Stimulated activated CD8-positive, alpha-beta memory T cell treated with anti-CD3 and anti-CD28 coated beads, Interleukin-7, amount 100 ng/mL, for 24 hours (primary cell): ENCODE data around the gene HOXC11.

Experiments used
- DNase-seq: peaks from one replicate; pipeline ENCODE4 v3.0.0-alpha.2; 2020; ENCODE audit warnings: low read depth

The HOXC11 gene

DNA sequence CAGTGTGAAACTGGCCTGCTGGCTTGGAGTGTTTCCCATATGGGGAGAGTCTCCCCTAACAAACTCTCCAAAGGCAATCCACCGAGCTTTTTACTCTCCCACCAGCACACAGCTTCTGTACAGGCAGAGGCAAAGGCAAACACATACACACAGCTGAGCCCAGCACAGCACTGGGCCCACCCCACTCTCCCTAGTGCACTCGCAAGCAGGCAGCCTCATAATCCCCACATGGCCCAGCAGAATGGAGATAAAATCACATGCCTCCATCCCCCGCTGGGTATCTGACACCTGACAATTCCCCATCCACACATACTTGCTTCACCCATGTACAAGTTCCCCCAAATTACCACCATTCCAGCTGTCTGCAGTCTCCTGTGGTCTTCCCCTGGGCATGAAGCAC lies 14.8 kb upstream of the HOXC11 start:
- DNase-seq, result no peak

DNA sequence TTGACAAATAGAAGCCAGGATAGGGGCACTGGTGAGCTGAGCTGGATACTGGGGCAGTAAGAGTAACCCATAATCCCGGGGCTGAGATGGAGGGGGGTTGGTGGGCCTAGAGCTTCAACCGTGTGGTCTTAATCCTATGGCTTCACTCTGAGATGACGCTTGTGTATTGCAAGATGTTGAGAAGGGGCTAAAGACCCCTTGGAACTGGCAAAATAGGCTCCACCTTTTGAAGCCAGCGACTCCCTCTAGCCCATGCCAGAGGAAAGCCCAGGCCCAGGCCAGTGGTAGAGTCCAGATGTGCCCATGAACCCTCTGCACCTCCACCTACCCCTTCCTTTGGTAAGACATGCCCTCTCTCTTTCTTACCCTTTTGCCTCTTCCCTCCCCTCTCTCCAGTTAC lies 13.6 kb upstream of the HOXC11 start:
- DNase-seq, result no peak

DNA sequence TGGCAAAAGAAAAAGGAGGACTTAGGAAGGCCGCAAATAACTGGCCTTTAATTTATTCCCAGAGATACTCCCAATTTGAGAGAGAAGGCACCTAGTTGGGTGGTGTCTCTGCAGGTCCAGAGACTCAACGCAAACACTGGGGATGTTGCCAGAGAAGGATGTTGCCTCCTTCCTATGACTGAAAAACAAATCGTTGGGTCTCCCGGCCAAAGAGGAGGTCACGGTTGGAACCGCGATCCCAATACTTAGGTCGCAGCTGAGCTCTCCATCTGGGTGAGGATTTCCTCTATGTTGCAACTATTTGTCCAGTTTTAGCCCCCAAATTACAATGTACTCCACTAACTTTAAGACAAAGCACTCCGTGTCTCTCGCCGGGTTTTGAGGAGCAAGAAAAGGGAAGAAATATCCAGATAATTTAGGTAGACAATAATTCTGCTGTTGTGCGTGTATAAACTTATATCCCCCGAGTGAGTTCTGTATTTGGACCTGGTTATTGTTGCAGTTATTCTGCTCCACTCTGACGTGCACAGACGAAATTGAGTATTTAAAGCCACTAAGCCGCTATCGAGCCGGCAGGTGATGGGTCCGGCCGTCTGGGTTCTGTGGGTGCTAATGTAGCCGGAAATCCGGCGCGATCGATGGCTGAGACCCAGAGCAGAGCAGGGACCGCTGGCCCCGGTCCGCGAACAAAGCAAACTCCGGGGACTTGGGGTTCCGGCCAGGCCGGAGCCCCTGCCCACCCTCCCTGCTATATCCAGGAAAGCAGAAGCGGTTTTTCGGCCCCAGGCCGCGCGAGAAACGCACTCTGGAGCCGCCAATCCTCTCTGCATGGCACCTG lies 12.5 kb upstream of the HOXC11 start:
- no peak for DNase-seq

DNA sequence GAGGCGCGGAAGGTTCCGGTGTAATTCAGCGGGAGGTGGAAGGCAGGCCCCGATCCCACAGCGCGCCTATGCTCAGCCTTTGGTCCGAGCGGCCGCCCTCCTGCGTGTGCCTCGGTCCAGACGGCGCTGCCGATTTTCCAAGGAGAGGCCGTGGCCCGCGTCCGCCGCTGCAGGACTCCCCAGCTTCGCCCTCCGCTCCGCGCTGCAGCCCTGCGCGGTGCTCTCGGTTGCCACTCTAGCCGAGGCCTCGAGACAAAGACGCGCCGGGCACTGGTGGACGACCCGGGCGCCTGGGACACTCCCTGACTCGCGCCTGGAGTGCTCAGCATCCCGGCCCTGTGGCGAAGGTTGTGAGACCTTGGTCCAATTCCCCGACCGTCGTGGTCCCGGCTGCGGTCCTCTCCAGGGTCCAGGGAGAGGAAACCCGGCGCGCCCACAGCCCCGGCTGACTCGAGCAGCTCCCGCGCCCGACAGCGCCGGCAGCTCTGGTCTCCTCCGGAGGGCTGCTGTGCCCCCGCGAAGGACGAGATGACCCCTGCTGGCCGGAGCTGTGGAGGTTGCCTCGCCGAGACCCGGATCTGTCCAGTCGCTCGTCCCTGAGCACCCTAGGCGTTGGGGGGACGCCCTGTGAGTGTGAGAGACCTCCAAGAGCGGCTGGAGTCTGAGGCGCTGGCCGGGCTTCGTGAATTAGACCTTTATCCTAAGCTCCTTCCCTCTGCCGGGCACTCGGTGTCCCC lies 11.7 kb upstream of the HOXC11 start:
- no peak for DNase-seq

DNA sequence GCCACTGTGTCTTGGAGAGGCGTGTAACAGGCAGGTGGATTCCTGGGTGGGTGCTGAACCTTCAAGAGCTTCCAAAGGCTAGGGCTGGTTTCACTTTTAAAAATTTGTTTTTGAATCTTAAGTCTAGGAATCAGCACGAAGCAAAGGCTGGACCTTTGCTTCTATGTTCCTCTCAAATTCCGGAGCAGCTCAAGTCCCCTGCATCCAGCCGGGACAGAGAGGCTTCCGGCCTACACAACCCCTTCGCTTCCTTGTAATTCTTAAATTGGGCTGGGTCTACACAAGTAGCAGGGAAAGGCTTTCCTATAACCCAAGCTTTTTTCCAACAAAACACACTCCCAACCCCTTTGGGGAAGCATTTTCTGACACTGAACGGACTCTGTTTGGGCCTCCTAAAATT lies 9.9 kb upstream of the HOXC11 start:
- DNase-seq, result no peak

DNA sequence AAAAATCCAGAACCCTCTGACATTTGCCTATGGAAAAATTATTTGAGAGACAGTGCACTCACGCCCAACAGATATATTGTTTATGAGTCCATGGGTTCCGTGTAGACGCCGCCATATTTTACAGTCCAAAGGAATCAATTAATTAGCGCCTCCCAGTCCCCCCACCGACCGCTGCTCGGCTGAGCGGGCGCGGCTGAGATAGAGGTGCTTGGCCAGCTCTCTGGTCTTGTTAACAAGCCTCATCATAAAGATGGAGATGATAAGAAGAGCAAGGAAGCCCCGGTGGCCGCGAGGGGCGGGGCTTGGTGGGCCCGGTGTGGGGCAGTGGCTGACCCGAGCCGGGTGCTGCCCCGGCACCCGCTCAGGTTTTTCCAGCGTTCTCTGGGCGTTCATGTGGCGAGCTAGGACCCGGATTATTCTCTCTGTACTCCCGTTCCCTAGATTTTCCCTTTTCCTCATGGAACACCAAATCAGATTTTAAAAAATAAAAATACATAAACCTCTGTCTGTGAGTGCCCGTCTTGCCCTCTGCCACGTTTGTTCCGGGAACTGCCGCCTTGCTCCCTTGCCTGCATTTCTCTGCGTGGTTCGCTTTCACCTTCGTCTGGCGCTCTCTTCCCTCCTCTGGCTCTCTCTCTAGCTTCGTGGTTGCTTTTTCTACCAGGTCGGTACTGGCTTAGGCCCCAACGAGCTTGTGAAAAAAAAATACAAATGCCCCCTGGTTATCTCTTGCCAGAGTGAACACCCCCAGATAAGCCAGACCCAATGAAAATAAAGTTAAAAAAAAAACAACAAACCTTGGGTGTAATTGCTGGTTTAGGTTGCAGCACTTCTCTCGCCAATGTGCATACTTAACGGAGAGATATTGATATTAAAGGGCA lies 9.3 kb upstream of the HOXC11 start:
- DNase-seq, result no peak

DNA sequence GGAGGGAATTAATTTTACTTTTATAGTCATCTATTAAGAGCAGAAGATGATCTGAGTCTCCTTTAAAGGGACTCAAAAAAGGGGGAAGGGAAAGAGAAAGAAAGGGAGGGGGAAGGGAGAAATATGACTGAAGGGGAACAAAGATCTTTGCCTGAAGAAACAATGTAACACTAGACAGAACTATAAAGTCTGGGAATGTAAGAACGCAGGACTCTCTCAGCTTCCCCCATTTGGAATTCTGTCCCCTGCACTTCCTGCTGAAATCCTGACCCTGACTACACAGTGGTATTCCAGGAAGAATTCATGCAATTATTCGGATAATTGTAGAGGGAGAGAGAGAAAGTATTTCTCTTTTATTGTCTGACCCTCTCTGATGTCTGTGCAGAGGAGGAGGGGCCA lies 8.6 kb upstream of the HOXC11 start:
- no peak for DNase-seq

DNA sequence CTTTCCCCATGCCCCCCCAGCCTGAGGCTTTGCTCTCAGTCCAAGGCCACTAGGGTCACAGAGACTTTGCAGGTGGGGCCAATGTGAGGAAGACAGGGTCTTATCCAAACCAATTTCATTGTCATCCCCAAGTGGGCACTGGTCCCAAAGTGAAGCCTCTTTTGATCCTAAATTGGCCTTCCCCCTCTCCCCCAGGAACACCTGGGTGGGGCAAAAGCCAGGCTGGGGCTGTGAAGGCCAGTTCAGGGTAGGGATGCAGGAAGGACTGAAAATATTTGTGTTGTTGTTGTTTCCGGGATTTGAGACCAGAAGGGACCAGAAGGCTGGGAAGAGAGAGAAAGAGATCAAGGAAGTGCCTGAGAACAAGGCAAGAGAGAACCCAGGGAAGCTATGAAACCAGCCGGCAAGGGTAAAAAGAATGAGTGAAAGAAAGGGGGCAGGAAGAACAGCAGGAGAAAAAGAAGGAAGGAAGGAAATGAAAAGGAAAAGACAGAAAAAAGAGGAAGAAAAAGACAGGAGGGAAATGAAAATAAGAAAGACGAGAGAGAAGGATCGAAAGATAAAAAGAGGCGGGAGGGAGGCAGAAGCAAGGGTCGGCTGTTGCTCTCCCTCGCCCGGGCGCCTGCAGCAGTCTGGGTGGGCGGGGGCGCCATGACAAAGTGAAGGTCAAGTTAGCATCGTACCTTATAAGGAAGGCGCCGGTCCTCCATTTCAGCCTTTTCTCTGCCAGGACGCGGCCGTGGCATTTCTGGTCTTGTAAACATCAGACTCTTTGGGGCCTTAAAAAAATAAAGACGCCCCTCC lies 7.4 kb upstream of the HOXC11 start:
- DNase-seq, result no peak

DNA sequence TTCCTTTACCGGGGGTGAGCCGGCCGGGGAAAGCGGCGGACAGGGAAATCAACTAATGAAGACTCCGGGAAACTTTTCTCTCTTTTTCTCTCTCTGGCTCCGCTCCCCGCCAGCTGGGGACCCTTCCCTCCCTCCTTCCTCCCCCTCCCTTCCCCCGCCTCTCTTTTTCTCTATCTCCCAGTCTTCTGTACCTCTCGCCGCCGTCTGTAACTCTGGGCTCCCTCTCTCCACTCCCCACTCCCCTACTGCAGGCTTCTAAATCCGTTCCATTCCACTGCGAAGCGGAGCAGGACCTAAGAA lies 6.9 kb upstream of the HOXC11 start:
- no peak for DNase-seq

DNA sequence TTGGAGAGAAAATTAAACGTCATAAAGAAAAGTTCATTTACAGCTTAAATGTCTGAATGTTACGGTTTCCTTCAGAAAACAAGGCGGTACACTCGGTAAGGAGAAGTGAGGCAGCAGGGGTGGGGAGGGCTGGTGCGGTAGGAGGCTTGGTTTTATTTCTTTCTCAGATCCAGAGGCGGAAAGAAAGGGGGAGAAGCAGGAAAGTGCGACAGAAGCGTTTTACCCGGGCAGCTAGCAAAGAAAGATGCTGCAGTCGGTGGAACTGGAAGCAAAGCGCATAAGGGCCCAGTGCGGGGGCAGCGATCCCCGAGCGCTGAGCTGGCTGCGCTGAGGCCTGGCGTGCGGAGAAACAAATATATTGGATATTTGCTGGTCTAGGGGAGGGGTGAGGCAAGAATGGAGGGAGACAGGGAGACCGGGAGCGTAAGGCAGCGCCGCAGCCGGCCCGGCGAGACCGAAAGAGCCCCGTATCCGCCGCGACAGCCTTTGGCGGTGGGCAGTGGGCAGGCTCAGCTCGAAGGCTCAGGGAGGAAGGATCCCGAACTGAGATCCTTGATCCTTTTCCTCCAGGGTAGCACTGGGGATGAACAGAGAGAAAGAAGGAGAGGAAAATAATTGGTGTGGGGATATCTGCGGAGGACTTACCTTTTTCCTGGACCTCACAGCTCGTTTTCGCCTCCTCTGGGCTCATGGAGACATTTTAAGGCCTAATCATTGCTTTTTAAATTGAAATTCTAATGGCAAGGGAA lies 6.4 kb upstream of the HOXC11 start:
- DNase-seq, result no peak

DNA sequence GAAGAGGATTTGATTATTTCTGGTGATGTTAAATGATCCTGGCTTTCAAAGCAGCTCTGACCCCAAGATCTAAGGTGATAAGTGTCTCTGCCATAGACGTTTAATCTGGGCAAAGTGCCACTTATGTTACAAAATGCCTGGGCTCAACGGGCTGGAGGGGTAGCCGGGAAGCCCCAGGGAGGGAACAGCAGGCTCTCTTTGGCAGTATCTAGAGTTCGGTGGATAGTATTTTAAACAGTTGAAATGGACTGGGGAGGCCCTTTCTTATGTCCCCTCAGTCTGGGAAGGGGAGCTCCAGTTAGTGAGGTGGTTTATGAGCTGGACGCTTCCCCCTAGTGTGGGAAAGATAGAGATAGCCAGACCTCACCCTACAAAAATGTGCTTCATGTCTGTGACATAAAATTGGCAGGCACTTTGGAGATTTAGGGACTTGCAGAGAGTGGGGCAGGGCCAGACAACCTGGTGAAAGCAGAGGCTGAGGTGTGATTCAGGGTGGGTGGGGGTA lies 5.5 kb upstream of the HOXC11 start:
- DNase-seq, result no peak

DNA sequence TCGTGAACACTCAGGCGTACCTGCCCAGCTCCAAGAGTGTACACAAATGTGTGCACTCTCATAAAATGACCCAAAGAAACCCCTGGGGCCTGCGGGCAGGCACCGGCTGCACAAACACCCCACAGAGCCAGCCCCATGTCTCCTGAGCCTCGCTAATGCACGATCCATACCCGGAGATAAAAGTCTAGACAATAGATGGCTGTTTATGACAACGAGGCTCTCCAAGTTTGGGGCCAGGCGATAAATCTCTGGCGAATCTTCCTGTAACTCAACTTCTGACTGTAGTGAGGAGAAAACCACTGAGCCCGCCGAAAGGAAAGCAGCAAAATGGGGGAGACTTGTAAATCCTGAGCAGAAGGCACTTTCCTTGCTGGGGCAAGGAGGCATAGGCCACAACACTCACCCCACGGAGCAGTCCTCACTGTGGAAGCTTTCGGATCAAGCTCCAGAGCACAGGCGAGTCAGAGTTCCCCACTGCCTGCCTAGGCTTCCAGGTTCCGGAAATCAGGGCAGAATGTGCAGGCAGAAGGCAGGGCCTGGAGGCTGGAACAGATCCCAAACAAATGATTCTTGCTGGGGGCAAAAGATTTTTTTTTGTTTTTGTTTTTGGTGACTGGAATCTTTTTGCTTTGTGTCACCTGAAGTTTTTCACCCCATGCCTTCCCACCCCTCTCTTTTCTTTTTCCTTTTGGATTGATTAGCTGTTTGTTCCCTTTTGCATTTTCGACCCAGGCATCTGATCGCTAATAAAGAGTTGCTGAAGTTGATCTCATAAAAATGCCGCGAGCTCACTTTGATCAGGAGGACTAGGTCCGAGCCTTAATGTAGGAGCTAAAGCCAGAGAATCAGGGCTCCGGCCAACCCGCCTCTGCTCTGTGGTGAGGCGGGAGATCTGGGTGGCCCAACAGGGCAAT lies 4.5 kb upstream of the HOXC11 start:
- DNase-seq, result no peak

DNA sequence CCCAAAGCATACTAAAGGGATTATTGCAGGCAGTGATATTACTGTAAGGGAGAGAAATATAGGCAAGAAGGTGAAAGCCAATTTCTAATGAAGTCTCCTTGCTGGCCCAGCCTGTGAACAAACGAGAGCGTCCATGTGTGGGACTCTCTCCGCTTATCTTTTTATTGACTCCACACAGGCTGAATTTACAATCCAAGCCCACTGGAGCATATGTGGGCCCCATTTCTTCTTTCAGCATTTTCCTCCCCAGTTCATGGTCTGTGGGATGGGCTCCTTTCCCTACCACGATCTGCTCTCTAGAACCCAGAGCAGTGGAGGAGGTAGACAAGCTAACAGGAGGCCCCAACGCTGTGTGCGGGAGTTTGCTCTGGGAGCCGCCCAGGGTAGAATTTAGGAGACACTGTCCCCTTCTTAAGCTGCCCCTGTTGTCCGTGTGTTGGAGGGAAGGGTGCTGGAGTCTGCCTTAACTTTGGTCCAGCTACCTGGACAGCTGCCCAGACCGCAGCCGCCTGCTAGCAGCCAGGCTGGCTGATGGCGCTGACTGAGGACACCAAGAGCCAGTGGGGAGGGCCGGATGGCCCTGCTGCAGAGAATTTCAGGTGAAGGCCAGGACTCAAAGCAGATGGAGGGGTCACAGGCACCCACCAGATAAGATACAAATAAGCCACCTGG lies 3.2 kb upstream of the HOXC11 start:
- no peak for DNase-seq

DNA sequence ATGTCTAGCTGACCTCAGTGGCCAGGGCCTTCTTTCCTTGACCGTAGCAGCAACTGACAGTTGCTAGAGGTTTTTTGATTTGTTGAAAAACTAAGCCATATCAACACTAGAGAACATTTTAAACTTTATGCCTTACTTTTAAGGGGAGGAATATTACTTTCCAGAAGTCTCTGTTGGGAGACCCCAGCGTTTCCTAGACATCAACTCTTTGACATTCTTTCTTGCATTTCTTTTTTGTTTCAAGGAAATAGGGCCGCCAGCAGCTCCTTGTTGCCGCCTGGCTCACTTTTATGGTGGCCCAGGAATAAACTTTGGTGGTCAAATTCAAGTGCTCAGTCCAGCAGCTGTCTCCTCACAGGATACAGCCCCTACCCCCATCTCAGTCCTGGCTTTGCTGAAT lies 2.5 kb upstream of the HOXC11 start:
- no peak for DNase-seq

DNA sequence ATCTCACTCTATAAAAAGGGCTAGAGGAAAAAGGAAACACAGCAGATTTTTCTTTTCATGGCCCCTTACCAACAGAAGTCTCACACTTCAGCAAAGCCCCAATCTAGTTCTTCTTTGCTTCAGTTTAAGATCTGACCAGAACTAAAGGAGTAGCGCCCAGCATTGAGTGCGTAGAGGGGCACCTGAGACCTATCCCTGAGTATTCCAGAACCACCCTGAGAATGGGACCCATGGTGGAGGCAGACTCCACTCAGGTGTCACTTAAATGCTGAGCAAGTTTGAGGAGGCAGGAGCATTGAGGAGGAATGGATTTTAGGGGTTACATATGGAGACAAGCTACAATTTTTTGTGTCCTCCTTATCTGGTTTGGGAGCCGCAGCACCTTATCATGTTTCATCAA lies 1.8 kb upstream of the HOXC11 start:
- no peak for DNase-seq

DNA sequence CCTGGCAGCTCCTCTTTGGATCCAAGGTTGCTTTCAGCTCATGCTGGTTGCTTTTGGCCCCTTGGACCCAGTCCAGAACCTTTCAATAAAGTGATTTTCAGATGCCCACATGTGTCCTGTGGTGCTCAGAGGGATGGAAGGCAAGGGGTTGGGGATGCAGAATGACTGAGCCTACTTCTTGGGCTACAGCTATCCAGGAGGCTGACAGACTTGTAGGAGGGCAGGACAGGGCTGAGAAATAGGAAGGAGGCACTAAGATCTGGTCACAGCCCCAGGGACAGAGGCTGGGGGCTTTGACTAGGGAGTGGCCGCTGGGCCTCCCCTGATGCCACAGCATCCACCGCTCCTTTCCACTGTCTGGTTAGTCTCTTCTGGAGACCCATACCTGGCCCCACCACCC lies 1.2 kb upstream of the HOXC11 start:
- no peak for DNase-seq

DNA sequence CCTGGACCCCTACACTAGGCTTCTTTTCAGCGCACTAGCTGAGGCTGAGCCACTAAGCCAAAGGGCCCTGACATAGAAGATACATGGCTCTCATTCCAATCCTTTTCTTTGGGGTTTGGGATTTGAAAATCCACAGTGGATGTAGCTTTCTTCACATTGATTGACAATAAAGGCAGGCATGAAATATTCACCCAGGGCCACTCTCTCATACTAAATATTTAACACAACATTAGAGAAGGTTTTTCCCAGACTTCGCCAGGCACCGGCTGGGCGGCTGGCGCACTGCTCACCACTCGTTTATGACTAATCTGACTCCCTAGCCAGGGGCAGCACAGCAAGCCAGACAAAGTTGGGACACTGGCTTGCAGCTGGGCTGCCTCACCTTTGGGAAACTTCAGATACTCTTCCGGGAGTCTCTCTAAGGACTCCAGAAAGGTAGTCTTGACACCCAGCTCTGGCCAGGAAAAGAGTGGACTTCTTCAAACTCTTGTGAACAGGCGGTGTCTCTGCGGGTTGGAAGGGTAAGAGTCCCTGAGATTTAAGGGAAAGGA lies 699 bp upstream of the HOXC11 start:
- no peak for DNase-seq

DNA sequence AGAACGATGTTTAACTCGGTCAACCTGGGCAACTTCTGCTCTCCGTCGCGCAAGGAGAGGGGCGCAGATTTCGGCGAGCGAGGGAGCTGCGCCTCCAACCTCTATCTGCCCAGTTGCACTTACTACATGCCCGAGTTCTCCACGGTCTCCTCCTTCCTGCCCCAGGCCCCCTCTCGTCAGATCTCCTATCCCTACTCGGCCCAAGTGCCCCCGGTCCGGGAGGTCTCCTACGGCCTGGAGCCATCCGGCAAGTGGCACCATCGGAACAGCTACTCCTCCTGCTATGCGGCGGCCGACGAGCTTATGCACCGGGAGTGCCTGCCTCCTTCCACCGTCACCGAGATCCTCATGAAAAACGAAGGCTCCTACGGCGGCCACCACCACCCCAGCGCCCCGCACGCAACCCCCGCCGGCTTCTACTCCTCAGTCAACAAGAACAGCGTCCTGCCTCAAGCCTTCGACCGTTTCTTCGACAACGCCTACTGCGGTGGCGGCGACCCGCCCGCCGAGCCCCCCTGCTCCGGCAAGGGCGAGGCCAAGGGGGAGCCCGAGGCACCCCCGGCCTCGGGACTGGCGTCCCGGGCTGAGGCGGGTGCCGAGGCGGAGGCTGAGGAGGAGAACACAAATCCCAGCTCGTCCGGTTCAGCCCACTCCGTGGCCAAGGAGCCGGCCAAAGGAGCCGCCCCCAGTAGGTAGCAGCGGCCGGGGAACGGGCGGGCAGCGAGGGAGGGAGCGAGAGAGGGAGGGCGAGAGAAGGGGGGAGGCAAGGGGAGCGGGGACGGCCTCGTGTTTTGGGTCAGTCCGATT lies 513 bp downstream of the HOXC11 start:
- no peak for DNase-seq
